Measurements from ENCODE around the gene TNIK. TPM values are rescaled to one million over a fixed set of nuclear protein-coding genes. Genes with fewer than 3 reads are reported as not detected.

The TNIK gene
- total and polyA plus RNA-seq, 12 donors: 9.3 to 51.9 (median 35.1) TPM

- no peaks in the 10 kb centered on the region for H3K27me3 ChIP-seq
- no peak overlapping the region for H3K27ac ChIP-seq
- intact Hi-C loops (cut with DNase I): loop anchor here in 1 of 10 donors (10.0 kb wide), 1 partner anchor 203 kb away; no protein-coding TSS in a partner anchor
- 68 to 69% methylated on average over 5 of the region's 5 CpGs for WGBS, 2 donors
- DNase-seq (no peak), ATAC-seq (peak; percentile 25 to 88 (median 79))
- H3K4me3 ChIP-seq: no peak overlapping the region
- H3K36me3 ChIP-seq: peaks cover 0 to 39% (median 2%) of the 10 kb centered on the region in 9 donors
- peaks cover 0 to 9% (median 3%) of the 10 kb centered on the region in 11 donors for H3K9me3 ChIP-seq
- peak in 7 of 9 donors; percentile 20 to 49 (median 38) for TF ChIP-seq CTCF (IDR thresholded peaks at IDR 0.05)
- H3K4me1 ChIP-seq: peaks cover 0 to 6% (median 0%) of the 10 kb centered on the region in 9 donors
These were observed 292.1 kb downstream of the TNIK start for GRCh38 chr3:171168086-171168485.

GRCh38 chr3:171165983-171166382 is 294.2 kb downstream of the TNIK start:
- Histone ChIP-seq H3K27ac (no peak overlapping the region), H3K9me3 (peaks cover 0 to 18% (median 8%) of the 10 kb centered on the region in 11 donors), H3K27me3 (no peaks in the 10 kb centered on the region), H3K4me3 (no peak overlapping the region), H3K36me3 (peaks cover 0 to 58% (median 10%) of the 10 kb centered on the region in 9 donors), H3K4me1 (peaks cover 0 to 6% (median 0%) of the 10 kb centered on the region in 9 donors)
- DNase-seq (no peak), ATAC-seq (no peak)
- intact Hi-C loops (cut with DNase I): loop anchor here in 1 of 10 donors (10.0 kb wide), 1 partner anchor 201 kb away; no protein-coding TSS in a partner anchor
- WGBS, 2 donors: 84 to 89% methylated on average over 1 of the region's 1 CpG
- TF ChIP-seq CTCF (IDR thresholded peaks at IDR 0.05): no peak

- intact Hi-C loops (cut with DNase I): loop anchor here in 1 of 10 donors (10.0 kb wide), 1 partner anchor 201 kb away; no protein-coding TSS in a partner anchor
- ATAC-seq: no peak
- no peak for TF ChIP-seq CTCF (IDR thresholded peaks at IDR 0.05)
- H3K4me3 ChIP-seq: no peak overlapping the region
- no peak for DNase-seq
- H3K4me1 ChIP-seq: peaks cover 0 to 6% (median 0%) of the 10 kb centered on the region in 9 donors
- no peaks in the 10 kb centered on the region for H3K27me3 ChIP-seq
- 90 to 92% methylated on average over 3 of the region's 3 CpGs for WGBS, 2 donors
- peaks cover 0 to 63% (median 10%) of the 10 kb centered on the region in 9 donors for H3K36me3 ChIP-seq
- no peak overlapping the region for H3K27ac ChIP-seq
- H3K9me3 ChIP-seq: peaks cover 0 to 18% (median 8%) of the 10 kb centered on the region in 11 donors
These were observed 294.7 kb downstream of the TNIK start for GRCh38 chr3:171165499-171165921.

- Histone ChIP-seq H3K36me3 (peaks cover 0 to 76% (median 10%) of the 10 kb centered on the region in 9 donors), H3K27ac (no peak overlapping the region), H3K27me3 (no peaks in the 10 kb centered on the region), H3K4me3 (no peak overlapping the region), H3K9me3 (peaks cover 0 to 18% (median 8%) of the 10 kb centered on the region in 11 donors), H3K4me1 (peaks cover 0 to 6% (median 0%) of the 10 kb centered on the region in 9 donors)
- ATAC-seq (no peak), DNase-seq (no peak)
- no peak for TF ChIP-seq CTCF (IDR thresholded peaks at IDR 0.05)
- intact Hi-C loops (cut with DNase I): loop anchor here in 1 of 10 donors (10.0 kb wide), 1 partner anchor 199 kb away; no protein-coding TSS in a partner anchor
These were observed 296.1 kb downstream of the TNIK start for GRCh38 chr3:171164067-171164465.
